Ascending aorta (tissue), 2 donors: ENCODE results near the gene COL6A5. TPM values are rescaled to one million over a fixed set of nuclear protein-coding genes. Genes with fewer than 3 reads are reported as not detected.

Source experiments
- DNase-seq, 2 donors: peaks; one replicate each; pipeline ENCODE4 v3.0.0-alpha.2; 2019; ENCODE audit warnings: low spot score in 2 of 2
- H3K27ac ChIP-seq, 2 donors: fragments of 200-600 bp; sonication (generic); one replicate each; pipeline ENCODE4 v1.5.1; 2016 to 2017; ENCODE audit warnings: mild to moderate bottlenecking in 1 of 2
- H3K27me3 ChIP-seq: fragments of 200-600 bp; sonication (generic); one replicate; pipeline ENCODE4 v1.5.1; 2017
- H3K36me3 ChIP-seq, 2 donors: fragments of 200-600 bp; sonication (generic); one replicate each; pipeline ENCODE4 v1.5.1; 2016
- H3K4me1 ChIP-seq, 2 donors: fragments of 200-600 bp; sonication (generic); one replicate each; pipeline ENCODE4 v1.5.1; 2016 to 2017; ENCODE audit warnings: mild to moderate bottlenecking in 1 of 2
- H3K4me3 ChIP-seq, 2 donors: fragments of 200-600 bp; sonication (generic); one replicate each; pipeline ENCODE4 v1.5.1; 2016 to 2017; ENCODE audit warnings: mild to moderate bottlenecking in 1 of 2
- H3K9me3 ChIP-seq, 2 donors: fragments of 200-600 bp; sonication (generic); one replicate each; pipeline ENCODE4 v1.5.1; 2016
- intact Hi-C: fragments of 100-400 bp; cut with DNase I; formaldehyde crosslinking; loops from one replicate; pipeline ENCODE4 v1.15.1; 2023
- total RNA-seq: library from RNA; depleted of rRNA; stranded (reverse); fragments of >200 nt; gene quantifications from one replicate; pipeline ENCODE4 v1.1.0, GENCODE V29; 2016
- TF ChIP-seq, protein P1 (sequence below), 3 experiments: fragments of 200-600 bp in 2 of 3; fragments of 450-650 bp in 1 of 3; sonication (generic) in 2 of 3; IDR thresholded peaks; one replicate each; pipeline ENCODE4 v1.5.1; 2016 to 2019; ENCODE audit warnings: antibody characterized with exemption in 3 of 3, mild to moderate bottlenecking in 1 of 3, moderate library complexity in 1 of 3

The COL6A5 gene
- total RNA-seq, 1 donor from 2014 or later = not detected

DNA sequence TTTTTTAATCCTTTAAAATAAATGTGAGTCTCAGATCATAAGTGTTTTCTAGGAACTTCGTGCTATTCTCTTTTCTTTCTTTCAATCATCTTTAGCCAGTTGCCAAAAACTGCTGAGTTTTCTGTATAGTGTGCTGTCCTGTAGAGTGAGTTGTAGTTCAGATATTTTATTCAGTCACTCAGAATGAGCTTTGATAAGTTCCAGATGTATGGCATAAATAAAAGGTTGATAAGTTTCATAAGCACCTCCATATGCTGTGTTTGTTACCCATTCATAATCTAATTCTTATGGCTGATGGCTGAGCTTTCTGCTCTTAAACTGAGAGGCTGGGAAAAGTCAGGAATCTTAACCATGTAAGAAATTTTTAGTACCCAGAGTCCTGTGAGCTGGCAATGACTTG, 112.2 kb downstream of the COL6A5 start:
- Histone ChIP-seq H3K27ac (no peak overlapping the region), H3K27me3 (no peaks in the 10 kb centered on the region), H3K36me3 (no peaks in the 10 kb centered on the region), H3K4me3 (no peak overlapping the region), H3K9me3 (no peaks in the 10 kb centered on the region), H3K4me1 (no peaks in the 10 kb centered on the region)
- intact Hi-C loops = no loop called here
- no peak for DNase-seq
- TF ChIP-seq, protein P1, sequence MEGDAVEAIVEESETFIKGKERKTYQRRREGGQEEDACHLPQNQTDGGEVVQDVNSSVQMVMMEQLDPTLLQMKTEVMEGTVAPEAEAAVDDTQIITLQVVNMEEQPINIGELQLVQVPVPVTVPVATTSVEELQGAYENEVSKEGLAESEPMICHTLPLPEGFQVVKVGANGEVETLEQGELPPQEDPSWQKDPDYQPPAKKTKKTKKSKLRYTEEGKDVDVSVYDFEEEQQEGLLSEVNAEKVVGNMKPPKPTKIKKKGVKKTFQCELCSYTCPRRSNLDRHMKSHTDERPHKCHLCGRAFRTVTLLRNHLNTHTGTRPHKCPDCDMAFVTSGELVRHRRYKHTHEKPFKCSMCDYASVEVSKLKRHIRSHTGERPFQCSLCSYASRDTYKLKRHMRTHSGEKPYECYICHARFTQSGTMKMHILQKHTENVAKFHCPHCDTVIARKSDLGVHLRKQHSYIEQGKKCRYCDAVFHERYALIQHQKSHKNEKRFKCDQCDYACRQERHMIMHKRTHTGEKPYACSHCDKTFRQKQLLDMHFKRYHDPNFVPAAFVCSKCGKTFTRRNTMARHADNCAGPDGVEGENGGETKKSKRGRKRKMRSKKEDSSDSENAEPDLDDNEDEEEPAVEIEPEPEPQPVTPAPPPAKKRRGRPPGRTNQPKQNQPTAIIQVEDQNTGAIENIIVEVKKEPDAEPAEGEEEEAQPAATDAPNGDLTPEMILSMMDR (IDR thresholded peaks at IDR 0.05) = no peak

DNA sequence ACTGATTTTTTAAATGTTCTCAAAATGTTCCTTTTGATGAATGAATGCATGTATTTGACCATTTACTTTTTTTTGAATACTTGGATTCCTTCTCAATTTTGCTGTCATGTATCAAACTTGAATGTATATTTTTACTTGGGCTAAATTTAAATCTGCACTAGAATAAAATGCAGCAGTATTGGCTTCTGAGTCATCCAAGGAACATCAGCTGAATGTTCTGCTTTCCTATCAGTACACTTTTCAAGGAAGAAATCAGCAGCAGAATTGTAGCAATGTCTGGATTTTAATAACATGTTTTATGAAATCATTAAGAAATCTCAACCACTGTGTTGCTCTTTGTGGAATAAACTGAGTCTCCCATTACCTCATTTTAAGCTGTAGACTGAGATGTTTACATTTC, 114.5 kb downstream of the COL6A5 start:
- H3K9me3 ChIP-seq = no peaks in the 10 kb centered on the region
- no peak overlapping the region for H3K27ac ChIP-seq
- intact Hi-C loops = no loop called here
- TF ChIP-seq, protein P1 (IDR thresholded peaks at IDR 0.05) = no peak
- H3K27me3 ChIP-seq = no peaks in the 10 kb centered on the region
- H3K4me1 ChIP-seq = no peaks in the 10 kb centered on the region
- H3K36me3 ChIP-seq = no peaks in the 10 kb centered on the region
- H3K4me3 ChIP-seq = no peak overlapping the region
- no peak for DNase-seq

DNA sequence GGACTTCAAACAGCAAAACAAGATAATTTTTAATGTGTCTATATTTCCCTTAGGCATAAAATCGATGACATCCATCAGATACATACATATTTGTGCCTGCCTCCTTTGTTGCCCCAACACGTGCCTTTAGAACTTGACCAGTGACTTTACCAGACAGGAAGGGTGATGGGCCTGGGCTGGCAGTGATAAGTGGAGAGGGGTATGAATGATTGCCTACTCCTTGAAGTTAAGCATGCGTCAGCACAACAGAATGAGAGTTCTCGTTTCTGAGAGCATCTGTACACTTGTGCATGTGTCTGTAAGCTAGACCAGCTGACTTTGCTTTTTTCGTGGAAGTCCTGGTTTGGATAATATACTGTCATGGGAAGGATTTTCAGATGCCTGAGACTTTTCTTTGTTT, 116.6 kb downstream of the COL6A5 start:
- Histone ChIP-seq H3K27ac (no peak overlapping the region), H3K27me3 (no peaks in the 10 kb centered on the region), H3K36me3 (no peaks in the 10 kb centered on the region), H3K4me1 (no peaks in the 10 kb centered on the region), H3K9me3 (no peaks in the 10 kb centered on the region), H3K4me3 (no peak overlapping the region)
- TF ChIP-seq, protein P1 (IDR thresholded peaks at IDR 0.05) = no peak
- no peak for DNase-seq
- intact Hi-C loops = no loop called here

DNA sequence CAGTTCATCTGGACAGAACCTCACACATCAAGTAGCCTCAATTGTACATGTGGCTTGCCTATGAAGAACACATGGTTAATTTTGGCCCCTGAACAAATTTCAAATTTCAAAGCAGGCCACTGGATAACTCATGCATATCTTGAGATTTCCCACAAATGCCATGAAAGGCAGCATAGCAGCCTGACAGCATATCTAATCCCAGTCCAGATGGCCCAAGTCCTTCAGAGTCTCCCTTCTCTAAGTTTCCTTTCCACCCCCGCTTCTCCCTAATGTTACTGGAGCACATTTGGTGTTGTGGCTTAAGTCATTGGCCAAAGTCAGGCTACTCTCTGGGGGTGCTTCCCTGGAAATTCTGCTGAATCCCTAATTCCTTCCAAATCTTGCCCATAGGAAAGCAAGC, 117.7 kb downstream of the COL6A5 start:
- H3K9me3 ChIP-seq = no peaks in the 10 kb centered on the region
- H3K36me3 ChIP-seq = no peaks in the 10 kb centered on the region
- DNase-seq = no peak
- no peak overlapping the region for H3K4me3 ChIP-seq
- no peaks in the 10 kb centered on the region for H3K27me3 ChIP-seq
- intact Hi-C loops = no loop called here
- no peak overlapping the region for H3K27ac ChIP-seq
- TF ChIP-seq, protein P1 (IDR thresholded peaks at IDR 0.05) = no peak
- no peaks in the 10 kb centered on the region for H3K4me1 ChIP-seq

DNA sequence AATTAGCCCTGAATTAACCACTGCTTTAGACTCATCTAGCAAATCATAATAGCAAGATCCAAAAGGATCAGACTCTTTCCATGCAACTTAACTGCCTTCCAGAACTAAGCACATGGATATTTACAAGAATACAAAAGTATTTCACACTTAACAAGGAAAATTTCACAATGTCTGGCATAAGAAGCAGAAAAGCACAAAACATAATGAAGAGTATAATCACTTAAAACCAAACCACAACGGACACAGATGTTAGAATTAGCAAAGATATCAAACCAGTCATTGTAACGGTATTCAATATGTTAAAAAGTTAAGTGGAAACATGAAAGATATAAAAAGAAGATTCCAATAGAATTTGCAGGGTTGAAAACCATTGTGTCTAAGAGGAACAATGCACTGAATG, 120.0 kb downstream of the COL6A5 start:
- H3K27ac ChIP-seq = no peak overlapping the region
- TF ChIP-seq, protein P1 (IDR thresholded peaks at IDR 0.05) = no peak
- intact Hi-C loops = no loop called here
- DNase-seq = no peak
- no peaks in the 10 kb centered on the region for H3K4me1 ChIP-seq
- no peaks in the 10 kb centered on the region for H3K27me3 ChIP-seq
- H3K9me3 ChIP-seq = no peaks in the 10 kb centered on the region
- H3K36me3 ChIP-seq = no peaks in the 10 kb centered on the region
- H3K4me3 ChIP-seq = no peak overlapping the region

DNA sequence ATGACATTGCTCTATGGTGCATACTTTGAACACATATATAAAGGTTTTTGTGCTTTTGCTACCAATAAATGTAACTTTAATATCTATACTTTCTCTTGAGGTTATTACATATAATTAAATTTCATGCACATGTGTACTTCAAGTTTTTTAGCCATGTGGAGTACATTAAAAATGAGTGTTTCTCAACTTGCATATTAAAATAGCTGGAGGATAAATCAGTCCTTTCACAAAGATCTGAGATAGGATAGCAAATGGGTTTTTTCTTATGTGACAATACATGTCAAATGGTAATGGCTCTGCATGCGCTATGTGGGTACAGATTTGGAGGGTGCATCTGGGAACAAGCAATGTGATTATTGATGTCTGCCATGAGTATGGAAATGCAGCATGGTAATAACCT, 122.8 kb downstream of the COL6A5 start:
- TF ChIP-seq, protein P1 (IDR thresholded peaks at IDR 0.05) = no peak
- no peak for DNase-seq
- Histone ChIP-seq H3K36me3 (no peaks in the 10 kb centered on the region), H3K27me3 (no peaks in the 10 kb centered on the region), H3K4me1 (no peaks in the 10 kb centered on the region), H3K9me3 (no peaks in the 10 kb centered on the region), H3K4me3 (no peak overlapping the region), H3K27ac (no peak overlapping the region)
- intact Hi-C loops = no loop called here
